ENCODE results near the gene FLRT1. TPM values are rescaled to one million over a fixed set of nuclear protein-coding genes. Genes with fewer than 3 reads are reported as not detected.

The FLRT1 gene
- total RNA-seq, 4 donors from 2014 or later, result 0.54 to 4.0 (median 3.8) TPM

DNA sequence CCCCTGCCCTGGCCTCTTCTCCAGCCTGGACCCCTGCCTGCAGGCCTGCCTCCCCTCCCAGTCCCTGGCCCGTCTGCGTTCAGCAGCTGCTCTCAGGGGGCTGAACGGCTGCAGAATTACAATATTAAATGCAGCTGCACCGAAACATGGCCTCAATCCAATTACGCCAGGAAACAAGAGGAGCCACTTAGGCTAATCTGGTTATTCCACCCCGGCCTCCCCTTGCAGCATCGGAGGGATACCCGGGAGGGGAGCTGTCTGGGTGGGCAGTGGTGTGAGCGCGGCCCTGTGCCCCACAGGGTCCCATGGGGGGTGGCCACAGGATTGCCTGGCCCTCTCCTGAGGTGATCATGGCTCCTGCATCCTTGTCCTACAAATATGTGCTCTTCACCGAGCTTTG is 42.6 kb downstream of the FLRT1 start:
- H3K9me3 ChIP-seq, result no peaks in the 10 kb centered on the region
- no peaks in the 10 kb centered on the region for H3K4me1 ChIP-seq
- intact Hi-C loops (cut with DNase I), result no loop called here
- no peak for TF ChIP-seq CTCF (IDR thresholded peaks at IDR 0.05)
- no peak for TF ChIP-seq POLR2A (IDR thresholded peaks at IDR 0.05)
- H3K27me3 ChIP-seq, result no peaks in the 10 kb centered on the region
- no peak overlapping the region for H3K27ac ChIP-seq
- H3K36me3 ChIP-seq, result no peaks in the 10 kb centered on the region
- WGBS, 2 donors, result 45 to 54% methylated on average over 6 to 11 of the region's 11 CpGs
- DNase-seq, result no peak
- no peak overlapping the region for H3K4me3 ChIP-seq (replicated peaks in 1 of 3)

DNA sequence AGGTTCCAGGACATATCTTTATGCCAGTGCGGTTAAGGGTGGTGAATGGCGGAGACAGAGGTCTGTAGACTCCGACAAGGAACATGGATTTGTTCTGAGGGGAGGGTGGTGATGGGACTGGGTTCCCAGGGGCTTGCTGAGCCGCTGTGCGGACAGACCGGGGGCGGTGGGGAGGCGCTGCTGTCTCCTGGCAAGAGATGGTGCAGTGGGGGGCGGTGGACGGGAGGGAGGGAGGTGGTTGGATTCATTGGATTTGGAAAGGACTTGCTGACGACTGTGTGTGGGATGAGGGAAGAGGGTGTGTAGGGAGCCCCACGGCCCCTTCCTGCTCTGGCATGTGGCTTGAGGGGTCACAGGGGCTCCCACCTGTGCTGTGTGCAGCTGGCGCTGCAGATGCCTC is 43.2 kb downstream of the FLRT1 start:
- Histone ChIP-seq H3K4me1 (no peaks in the 10 kb centered on the region), H3K27me3 (no peaks in the 10 kb centered on the region), H3K36me3 (no peaks in the 10 kb centered on the region), H3K27ac (no peak overlapping the region), H3K4me3 (replicated peaks in 1 of 3) (no peak overlapping the region), H3K9me3 (no peaks in the 10 kb centered on the region)
- DNase-seq, result no peak
- WGBS, 2 donors, result 76 to 87% methylated on average over 13 of the region's 13 CpGs
- intact Hi-C loops (cut with DNase I), result no loop called here
- no peak for TF ChIP-seq CTCF (IDR thresholded peaks at IDR 0.05)

DNA sequence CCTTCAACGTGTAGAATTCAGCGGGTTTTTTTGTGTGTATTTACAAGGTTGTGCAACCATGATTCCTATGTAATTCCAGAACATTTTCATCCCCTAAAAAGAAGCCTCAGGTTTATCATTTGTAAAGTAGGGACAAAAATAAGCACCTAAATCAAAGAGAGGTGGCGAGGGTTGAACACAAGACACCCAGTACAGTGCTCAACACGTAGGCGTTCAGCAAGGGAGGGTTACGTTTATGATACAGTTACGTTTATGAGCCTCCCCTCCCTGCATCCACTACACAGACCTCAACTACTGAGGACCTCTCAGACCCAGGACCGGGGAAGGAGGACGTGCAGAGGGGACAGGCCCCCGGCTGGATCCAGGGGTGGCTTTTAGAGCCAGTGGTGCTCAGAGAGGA is 44.7 kb downstream of the FLRT1 start:
- no peaks in the 10 kb centered on the region for H3K4me1 ChIP-seq
- TF ChIP-seq CTCF (IDR thresholded peaks at IDR 0.05), result no peak
- TF ChIP-seq POLR2A (IDR thresholded peaks at IDR 0.05), result no peak
- H3K9me3 ChIP-seq, result no peaks in the 10 kb centered on the region
- H3K27ac ChIP-seq, result no peak overlapping the region
- DNase-seq, result no peak
- intact Hi-C loops (cut with DNase I), result loop anchor here (10.0 kb wide), 1 partner anchor 76 kb away; no protein-coding TSS in a partner anchor
- H3K36me3 ChIP-seq, result no peaks in the 10 kb centered on the region
- H3K27me3 ChIP-seq, result no peaks in the 10 kb centered on the region
- 94 to 95% methylated on average over 10 of the region's 10 CpGs for WGBS, 2 donors
- H3K4me3 ChIP-seq (replicated peaks in 1 of 3), result no peak overlapping the region

DNA sequence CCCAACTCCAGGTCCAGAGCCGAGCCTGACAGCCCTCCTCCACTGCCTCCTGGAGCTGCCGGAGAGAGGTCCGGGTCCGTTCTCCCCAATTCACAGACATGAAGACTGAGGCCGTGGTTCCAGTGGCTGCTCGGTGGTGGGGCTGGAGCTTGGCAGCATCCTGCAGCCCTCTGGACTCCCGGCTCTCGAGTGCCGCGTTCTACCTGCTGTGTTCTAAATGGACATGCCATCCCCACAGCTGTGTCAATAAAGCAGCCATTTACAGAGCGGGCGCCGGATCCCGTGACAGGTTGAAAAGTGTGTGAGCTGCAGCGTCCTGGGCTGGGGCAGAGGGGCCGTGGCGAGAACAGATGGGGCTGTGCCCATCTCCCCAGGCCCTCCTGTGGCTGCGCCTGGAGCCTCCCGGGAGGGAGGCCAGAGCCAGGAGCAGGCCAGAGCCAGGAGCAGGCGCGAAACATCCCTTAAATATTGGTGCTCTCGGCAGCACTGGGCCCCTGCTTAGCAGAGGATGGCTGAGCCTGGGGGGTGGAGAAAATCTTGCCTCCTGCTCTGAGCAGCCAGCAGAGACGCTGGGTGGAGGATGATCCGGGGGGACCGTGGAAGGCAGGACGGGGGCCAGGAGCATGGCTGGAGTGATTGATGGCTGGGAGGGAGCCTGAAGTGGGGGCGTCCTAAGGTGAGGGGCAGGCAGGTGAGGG is 46.2 kb downstream of the FLRT1 start:
- peaks cover 0 to 11% of the 10 kb centered on the region in 2 donors for H3K4me1 ChIP-seq

More for the DNA sequence above, 46.2 kb downstream of the FLRT1 start:
- no peaks in the 10 kb centered on the region for H3K27me3 ChIP-seq
- DNase-seq, result no peak
- no peak overlapping the region for H3K4me3 ChIP-seq (replicated peaks in 1 of 3)
- no peaks in the 10 kb centered on the region for H3K9me3 ChIP-seq
- intact Hi-C loops (cut with DNase I), result loop anchor here (10.0 kb wide), 1 partner anchor 77 kb away; no protein-coding TSS in a partner anchor
- H3K27ac ChIP-seq, result no peak overlapping the region
- WGBS, 2 donors, result 88 to 92% methylated on average over 15 to 27 of the region's 27 CpGs
- no peaks in the 10 kb centered on the region for H3K36me3 ChIP-seq
- TF ChIP-seq CTCF (IDR thresholded peaks at IDR 0.05) (no peak), POLR2A (IDR thresholded peaks at IDR 0.05) (no peak)

All from thyroid gland (tissue), 4 donors.